GM12874 (cell line): ENCODE data around the gene NBPF14.
"Not testable (repeated sequence)": the region's sequence is repeated elsewhere in the genome, so short reads cannot be mapped to it uniquely, and the experiment has no call there.

ENCODE experiments used
- TF ChIP-seq, protein P1 (sequence below): IDR thresholded peaks from 2 replicates; pipeline ENCODE4 v1.5.1; 2011; ENCODE audit warnings: low read depth, mild to moderate bottlenecking, control low read depth, low read length, moderate library complexity; ENCODE audit not compliant: insufficient read depth

Gene NBPF14

GRCh38 chr1:148595911-148596310, at the start of gene NBPF14:
Gene NBPF14 (minus strand): TSS chr1:148596011. CDS start chr1:148595717, 294 bp downstream.
- TF ChIP-seq, protein P1, sequence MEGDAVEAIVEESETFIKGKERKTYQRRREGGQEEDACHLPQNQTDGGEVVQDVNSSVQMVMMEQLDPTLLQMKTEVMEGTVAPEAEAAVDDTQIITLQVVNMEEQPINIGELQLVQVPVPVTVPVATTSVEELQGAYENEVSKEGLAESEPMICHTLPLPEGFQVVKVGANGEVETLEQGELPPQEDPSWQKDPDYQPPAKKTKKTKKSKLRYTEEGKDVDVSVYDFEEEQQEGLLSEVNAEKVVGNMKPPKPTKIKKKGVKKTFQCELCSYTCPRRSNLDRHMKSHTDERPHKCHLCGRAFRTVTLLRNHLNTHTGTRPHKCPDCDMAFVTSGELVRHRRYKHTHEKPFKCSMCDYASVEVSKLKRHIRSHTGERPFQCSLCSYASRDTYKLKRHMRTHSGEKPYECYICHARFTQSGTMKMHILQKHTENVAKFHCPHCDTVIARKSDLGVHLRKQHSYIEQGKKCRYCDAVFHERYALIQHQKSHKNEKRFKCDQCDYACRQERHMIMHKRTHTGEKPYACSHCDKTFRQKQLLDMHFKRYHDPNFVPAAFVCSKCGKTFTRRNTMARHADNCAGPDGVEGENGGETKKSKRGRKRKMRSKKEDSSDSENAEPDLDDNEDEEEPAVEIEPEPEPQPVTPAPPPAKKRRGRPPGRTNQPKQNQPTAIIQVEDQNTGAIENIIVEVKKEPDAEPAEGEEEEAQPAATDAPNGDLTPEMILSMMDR = not testable (repeated sequence)

GRCh38 chr1:148483029-148483428, 112.8 kb downstream of the NBPF14 start, which contains the start of gene PPIAL4G:
Gene PPIAL4G (minus strand): TSS chr1:148483302. CDS start chr1:148483252, 50 bp downstream.
- TF ChIP-seq, protein P1 = not testable (repeated sequence)
